Natural killer cell treated with Interleukin-12 subunit alpha and Interleukin-12 subunit beta and Interleukin-15 and Interleukin-18, amount 100 ng/mL, for 72 hours (primary cell): Measurements from ENCODE around the gene CHPF. TPM values are rescaled to one million over a fixed set of nuclear protein-coding genes. Genes with fewer than 3 reads are reported as not detected.

Source experiments
- ATAC-seq, 2 donors: fragments of 150-1000 bp; cut with Tn5 transposase in 1 of 2; sonication (Bioruptor Pico), chemical (Tn5 transposase) in 1 of 2; 2 replicates each; pipeline ENCODE4 v1.10.0; 2021
- DNase-seq: peaks from one replicate; pipeline ENCODE4 v3.0.0; 2022; ENCODE audit warnings: low spot score
- H3K27ac Mint-ChIP-seq, 2 donors: 1 replicate in 1 of 2; 2 replicates in 1 of 2; pipeline ENCODE4 v1.8.0; 2022; ENCODE audit warnings: mixed read lengths in 2 of 2, mild to moderate bottlenecking in 1 of 2, moderate library complexity in 1 of 2
- H3K27me3 Mint-ChIP-seq, 2 donors: 1 replicate in 1 of 2; 2 replicates in 1 of 2; pipeline ENCODE4 v1.8.0; 2022; ENCODE audit warnings: mixed read lengths in 2 of 2
- H3K36me3 Mint-ChIP-seq: one replicate; pipeline ENCODE4 v1.8.0; 2022; ENCODE audit warnings: mixed read lengths
- H3K4me1 Mint-ChIP-seq, 2 donors: 1 replicate in 1 of 2; 2 replicates in 1 of 2; pipeline ENCODE4 v1.8.0; 2022; ENCODE audit warnings: low read depth in 2 of 2, mixed read lengths in 2 of 2, mild to moderate bottlenecking in 1 of 2
- H3K4me3 Mint-ChIP-seq: one replicate; pipeline ENCODE4 v1.8.0; 2022; ENCODE audit warnings: mixed read lengths
- H3K9me3 Mint-ChIP-seq: 2 replicates; pipeline ENCODE4 v1.8.0; 2022; ENCODE audit warnings: mixed read lengths
- total RNA-seq, 2 donors: library from RNA; stranded (reverse); gene quantifications; one replicate each; pipeline ENCODE4 v1.2.3, GENCODE V29; 2022

CHPF gene
- total RNA-seq, 2 donors from 2014 or later, result 52.4 to 57.5 TPM

DNA sequence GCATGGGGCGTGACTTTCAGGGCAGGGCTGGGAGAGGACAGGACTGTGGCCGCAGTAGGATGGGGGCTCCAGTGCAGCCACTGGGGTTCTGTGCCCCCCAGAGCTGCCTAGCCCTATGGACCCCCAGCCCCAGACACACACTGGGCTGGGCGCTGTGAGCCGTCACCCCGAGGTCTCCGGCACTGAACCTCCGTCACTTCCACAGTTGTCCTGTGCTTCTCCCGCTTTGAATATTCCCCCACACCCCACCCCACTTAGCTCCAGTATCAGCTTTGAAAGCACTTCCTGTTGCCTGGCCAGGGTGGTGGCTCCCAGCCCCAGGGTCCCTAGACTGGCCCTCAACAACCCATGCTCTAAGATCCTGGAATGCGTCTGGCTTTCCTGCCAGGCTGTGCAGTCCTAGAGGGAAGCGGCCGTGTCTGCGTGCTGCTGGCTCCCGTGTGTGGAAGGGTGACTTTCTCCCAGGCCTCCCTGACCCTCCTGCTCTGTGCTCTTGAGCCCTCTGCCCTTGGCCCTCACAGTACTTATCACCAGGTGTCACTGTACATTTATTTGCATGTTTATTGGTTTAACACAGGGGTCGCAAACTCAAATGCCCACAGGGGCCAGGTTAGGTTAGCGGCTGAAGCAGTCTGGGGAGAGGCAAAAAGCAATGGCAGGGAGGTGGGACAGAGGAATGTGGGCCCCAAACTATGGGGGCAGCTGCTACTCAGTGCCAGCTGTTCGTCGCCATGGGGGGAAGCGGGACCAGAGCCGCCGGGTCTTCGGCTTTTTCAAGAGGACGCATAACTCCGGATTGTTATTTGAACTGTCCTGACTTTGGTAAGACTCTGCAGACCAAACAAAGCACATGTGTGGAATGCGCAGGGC is 17.8 kb upstream of the CHPF start:
- Mint-ChIP-seq H3K36me3 (no peaks in the 10 kb centered on the region), H3K4me1 (no peaks in the 10 kb centered on the region), H3K27me3 (peaks cover 0 to 11% of the 10 kb centered on the region in 2 donors), H3K9me3 (no peaks in the 10 kb centered on the region), H3K27ac (no peak overlapping the region), H3K4me3 (no peak overlapping the region)
- DNase-seq (no peak), ATAC-seq (no peak)

DNA sequence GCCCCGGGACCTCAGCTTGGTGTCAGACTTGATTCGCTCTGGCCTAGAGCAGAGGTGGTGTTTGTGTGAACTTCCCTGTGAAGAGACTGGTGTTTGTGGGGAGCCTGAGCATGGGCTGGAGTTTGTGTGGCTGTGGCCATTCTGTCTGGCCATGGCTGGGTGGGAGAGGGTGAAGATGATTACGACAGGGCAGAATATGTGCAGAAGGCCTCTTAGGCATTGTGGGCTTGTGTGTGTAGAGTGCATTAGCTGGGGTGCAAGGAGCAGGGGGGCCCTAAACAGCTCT is 17.2 kb upstream of the CHPF start:
- DNase-seq, result no peak
- no peak for ATAC-seq
- Mint-ChIP-seq H3K27me3 (peaks cover 0 to 7% of the 10 kb centered on the region in 2 donors), H3K4me3 (no peak overlapping the region), H3K9me3 (no peaks in the 10 kb centered on the region), H3K4me1 (no peaks in the 10 kb centered on the region), H3K27ac (no peak overlapping the region), H3K36me3 (no peaks in the 10 kb centered on the region)

DNA sequence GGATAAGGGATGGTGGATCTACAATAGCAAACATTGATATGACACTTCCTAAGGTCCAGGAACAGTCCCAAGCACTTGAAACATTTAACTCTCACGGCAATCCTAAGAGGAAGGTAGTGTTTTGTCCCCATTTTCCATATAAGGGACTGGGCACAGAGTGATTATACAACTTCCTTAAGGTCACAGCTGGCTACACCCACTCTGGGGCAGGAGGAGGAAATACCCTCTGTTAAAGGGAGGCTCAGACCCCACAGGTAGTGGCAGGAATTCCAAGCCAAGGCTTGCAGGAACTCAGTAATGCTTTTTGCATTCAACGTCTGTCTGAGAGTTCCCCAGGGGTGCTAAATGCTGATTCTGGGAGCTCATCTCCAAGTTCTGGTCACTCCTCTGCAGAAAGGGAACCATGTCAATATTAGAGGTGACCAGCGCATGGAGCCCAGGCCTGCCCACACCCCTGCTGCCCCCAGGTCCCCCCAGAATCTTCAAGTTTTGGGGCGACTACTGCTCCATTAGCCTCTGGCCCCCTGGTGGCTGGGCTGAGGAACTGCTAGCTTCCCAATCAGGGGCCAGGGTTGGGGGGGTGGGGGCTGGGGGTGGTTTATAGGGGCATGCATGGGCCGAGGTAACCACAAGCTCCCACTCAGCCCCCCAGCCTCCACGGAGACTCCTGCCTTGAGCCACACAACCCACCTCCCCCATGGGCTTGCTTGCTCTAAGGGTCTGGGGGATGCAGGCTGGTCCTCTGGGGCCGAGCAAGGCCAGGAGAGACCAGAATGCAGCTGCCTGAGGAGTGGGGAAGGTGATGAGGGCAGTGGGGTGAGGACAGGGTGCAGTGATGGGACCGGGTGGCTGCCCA is 16.7 kb upstream of the CHPF start:
- ATAC-seq (no peak), DNase-seq (no peak)
- Mint-ChIP-seq H3K4me1 (no peaks in the 10 kb centered on the region), H3K27ac (no peak overlapping the region), H3K4me3 (no peak overlapping the region), H3K36me3 (no peaks in the 10 kb centered on the region), H3K27me3 (peaks cover 0 to 6% of the 10 kb centered on the region in 2 donors), H3K9me3 (no peaks in the 10 kb centered on the region)

DNA sequence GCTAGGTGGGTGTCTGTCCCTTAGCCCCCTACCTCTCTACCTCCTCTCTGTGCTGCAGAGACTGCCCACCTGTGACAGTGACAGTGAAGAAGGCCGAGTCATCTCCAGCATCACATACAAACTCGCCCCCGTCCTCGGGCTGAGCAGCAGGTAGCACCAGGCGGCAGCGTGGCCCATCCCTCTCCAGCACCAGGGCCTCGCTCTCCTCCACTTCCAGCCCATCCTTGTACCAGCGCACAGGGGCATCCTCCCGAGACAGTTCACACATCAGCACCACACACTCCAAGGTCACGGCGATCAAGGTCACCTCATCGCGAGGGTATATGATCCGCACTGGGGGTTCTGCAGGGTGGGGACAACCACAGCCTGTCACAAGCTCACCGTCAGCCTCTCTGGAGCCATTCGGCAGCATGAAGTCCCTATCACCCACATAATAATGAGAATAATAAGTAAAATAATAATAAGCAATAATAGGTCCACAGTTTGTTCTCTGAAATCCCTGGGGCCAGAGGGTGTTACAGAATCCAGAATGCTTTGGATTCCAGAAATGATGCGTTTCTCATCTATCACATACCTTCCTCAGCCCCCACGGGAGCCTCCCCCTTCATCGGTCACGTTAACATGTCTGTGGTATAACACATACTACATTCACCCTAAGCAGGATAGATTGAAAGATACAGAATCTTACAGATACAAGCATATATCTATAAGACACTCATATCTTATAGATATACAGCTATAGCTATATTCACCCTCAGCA is 15.7 kb upstream of the CHPF start:
- Mint-ChIP-seq H3K4me3 (no peak overlapping the region), H3K4me1 (no peaks in the 10 kb centered on the region), H3K27ac (no peak overlapping the region), H3K27me3 (peaks cover 0 to under 1% of the 10 kb centered on the region in 2 donors), H3K9me3 (no peaks in the 10 kb centered on the region), H3K36me3 (no peaks in the 10 kb centered on the region)
- DNase-seq, result no peak
- no peak for ATAC-seq

DNA sequence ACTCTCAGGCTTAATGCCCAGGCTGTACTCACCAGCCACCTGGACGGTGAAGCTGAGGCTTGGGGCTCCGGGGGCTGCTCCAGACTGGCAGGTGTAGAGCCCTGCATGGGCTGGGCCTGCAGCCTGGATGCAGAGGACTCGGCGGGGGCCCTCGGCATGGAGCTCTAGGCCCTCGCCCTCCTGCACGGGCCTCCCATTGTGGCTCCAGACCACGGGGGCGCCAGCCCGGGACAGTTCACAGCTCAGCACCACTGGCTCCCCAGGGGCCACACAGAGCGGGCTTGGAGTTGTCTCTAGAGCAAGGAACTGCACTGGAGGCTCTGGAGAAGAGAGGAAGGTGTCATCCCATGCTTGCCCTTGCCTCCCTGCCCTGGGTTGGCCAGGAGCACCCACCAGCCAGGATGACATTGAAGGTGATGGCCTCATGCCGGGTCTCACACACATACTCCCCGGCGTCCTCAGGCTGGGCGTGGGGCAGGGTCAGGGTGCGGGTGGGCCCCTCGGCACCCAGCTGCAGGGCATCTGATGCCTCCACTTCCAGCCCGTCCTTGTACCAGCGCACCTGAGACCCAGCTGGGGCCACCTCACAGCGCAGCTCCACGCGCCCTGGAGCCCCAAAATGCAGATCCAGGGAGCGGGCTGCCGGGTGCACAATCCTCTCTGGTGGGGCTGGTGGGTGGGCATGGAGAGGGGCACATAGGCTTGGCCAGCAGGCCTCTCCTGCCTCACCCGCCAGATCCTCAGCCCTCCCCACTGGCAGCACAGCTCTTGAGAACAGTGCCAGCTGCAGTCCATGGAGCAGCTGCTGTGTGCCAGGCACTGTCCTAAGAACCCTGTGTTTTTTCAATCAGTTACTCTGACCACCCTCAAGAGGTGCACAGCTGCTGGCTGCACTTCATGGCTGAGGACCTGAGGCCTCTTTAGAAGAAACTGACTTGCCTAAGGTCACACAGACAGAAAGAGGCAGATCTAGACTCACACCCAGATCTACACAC is 14.5 kb upstream of the CHPF start:
- Mint-ChIP-seq H3K4me1 (no peaks in the 10 kb centered on the region), H3K27ac (no peak overlapping the region), H3K27me3 (peaks cover 0 to 4% of the 10 kb centered on the region in 2 donors), H3K36me3 (no peaks in the 10 kb centered on the region), H3K9me3 (no peaks in the 10 kb centered on the region), H3K4me3 (no peak overlapping the region)
- ATAC-seq (peak; percentile 8 to 11), DNase-seq (no peak)

DNA sequence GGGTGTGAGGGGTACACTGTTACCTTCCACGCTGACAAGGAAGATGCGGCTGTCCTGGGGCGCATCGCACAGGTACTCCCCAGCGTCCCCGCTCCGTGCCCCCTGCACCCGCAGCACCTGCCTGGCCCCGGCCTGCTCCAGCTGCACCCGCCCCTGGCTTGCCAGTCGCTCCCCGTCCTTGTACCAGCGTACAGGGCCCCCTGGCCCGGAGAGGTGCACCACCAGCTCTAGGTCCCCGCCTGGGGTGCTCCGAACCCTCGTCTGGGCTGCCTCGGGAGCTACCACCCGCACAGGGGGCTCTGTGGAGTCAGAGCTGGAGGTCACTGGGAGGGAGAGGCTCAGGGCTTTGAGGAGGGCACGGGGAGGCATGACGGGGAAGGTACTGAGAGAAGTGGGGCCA is 13.7 kb upstream of the CHPF start:
- DNase-seq (no peak), ATAC-seq (no peak)
- no peaks in the 10 kb centered on the region for H3K36me3 Mint-ChIP-seq
- H3K9me3 Mint-ChIP-seq, result no peaks in the 10 kb centered on the region
- H3K4me3 Mint-ChIP-seq, result no peak overlapping the region
- H3K27ac Mint-ChIP-seq, result no peak overlapping the region
- peaks cover 0 to 4% of the 10 kb centered on the region in 2 donors for H3K27me3 Mint-ChIP-seq
- H3K4me1 Mint-ChIP-seq, result no peaks in the 10 kb centered on the region

DNA sequence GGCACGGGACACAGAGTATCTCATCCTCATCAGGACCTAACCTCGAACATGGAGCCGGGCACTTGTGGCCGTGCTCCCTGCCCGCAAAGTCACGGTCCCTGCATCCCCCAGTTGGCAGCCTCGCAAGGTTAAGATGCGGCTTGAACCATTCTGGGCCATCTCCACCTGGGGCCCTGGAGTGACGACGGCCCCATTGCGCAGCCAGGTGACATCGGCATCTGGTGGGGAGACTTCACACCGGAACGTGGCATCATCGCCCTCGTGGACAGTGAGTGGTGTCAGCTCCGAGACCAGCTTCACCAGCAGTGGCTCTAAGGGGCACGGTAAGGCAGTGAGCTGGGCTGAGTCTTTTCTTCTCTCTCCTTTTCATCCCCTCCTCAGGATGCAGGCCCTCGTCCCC is 12.8 kb upstream of the CHPF start:
- Mint-ChIP-seq H3K27ac (no peak overlapping the region), H3K4me1 (peaks cover 0 to 4% of the 10 kb centered on the region in 2 donors), H3K36me3 (no peaks in the 10 kb centered on the region), H3K9me3 (no peaks in the 10 kb centered on the region), H3K27me3 (peaks cover 0 to 4% of the 10 kb centered on the region in 2 donors), H3K4me3 (no peak overlapping the region)
- ATAC-seq (no peak), DNase-seq (no peak)

DNA sequence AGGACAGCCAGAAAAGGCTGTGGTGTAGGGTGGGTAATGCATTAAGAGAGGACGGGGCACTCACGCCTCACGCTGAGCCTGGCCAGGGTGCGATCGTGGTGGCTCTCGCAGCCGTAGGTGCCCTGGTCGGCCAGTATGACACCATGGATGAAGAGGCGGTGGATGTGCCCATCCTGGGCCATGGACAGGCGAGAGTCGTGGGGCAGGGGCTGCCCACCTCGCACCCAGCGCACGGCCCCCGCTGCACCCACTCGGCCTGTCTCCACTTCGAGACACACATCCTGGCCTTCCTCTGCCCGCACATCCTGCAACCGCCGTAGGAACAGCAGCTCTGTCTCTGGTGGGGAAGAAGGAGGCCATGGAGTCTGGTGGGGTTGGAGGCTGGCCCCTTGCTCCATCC is 12.3 kb upstream of the CHPF start:
- H3K4me3 Mint-ChIP-seq, result no peak overlapping the region
- H3K27me3 Mint-ChIP-seq, result peaks cover 3 to 6% of the 10 kb centered on the region in 2 donors
- ATAC-seq (no peak), DNase-seq (no peak)
- H3K9me3 Mint-ChIP-seq, result no peaks in the 10 kb centered on the region
- H3K36me3 Mint-ChIP-seq, result no peaks in the 10 kb centered on the region
- no peak overlapping the region for H3K27ac Mint-ChIP-seq
- H3K4me1 Mint-ChIP-seq, result peaks cover 0 to 4% of the 10 kb centered on the region in 2 donors

DNA sequence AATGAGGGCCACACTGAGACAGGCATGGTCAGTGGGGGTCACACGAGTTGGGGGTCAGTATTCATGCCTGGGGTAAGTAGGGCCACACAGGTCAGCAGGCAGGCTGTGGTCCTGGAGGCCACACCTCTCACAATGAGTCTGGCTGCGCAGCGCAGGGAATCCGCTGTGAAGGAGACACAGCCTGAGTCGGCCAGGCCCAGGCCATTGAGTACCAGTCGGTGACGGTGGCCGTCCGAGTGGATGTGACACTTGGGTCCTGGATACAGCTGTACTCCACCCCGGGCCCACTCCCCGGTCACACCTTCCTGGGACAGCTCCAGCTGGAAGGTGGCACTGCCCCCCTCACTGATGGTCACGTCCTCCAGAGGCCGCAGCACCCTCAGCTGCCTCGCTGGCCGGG is 10.7 kb upstream of the CHPF start:
- DNase-seq, result peak; percentile 54
- peak overlapping the region; percentile 12 for H3K4me3 Mint-ChIP-seq
- H3K27ac Mint-ChIP-seq, result no peak overlapping the region

DNA sequence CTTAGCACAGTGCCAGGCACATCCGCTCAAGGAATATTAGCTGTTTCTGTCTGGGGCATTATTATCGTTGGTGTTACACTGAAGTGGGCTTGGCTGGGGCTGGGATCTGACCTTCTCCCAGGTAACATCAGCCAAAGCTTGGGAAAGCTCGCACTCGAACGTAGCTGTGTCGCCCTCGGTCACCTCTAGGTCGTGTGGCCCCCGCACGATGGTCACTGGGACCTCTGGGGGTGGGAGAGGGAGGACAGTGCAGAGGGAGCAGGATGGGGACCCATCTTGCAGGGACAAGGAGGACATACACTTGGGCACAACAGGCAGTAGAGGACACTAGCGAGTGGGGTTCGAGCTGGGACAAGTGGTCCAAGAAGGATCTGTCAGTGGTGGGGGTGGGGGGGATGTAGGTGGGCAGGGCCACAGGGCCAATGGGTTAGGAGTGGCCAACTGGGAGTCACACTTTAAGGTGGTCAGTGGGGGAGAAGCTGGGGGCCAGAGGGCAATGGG is 9.9 kb upstream of the CHPF start:
- Mint-ChIP-seq H3K27ac (no peak overlapping the region), H3K27me3 (peaks cover 8 to 12% of the 10 kb centered on the region in 2 donors), H3K36me3 (no peaks in the 10 kb centered on the region), H3K4me3 (peak overlapping the region; percentile 36), H3K4me1 (peaks cover 0 to 4% of the 10 kb centered on the region in 2 donors), H3K9me3 (no peaks in the 10 kb centered on the region)
- no peak for ATAC-seq
- DNase-seq, result peak; percentile 44

More for the DNA sequence above, 10.7 kb upstream of the CHPF start:
- no peak for ATAC-seq
- H3K9me3 Mint-ChIP-seq, result no peaks in the 10 kb centered on the region
- H3K27me3 Mint-ChIP-seq, result peaks cover 7 to 9% of the 10 kb centered on the region in 2 donors
- H3K36me3 Mint-ChIP-seq, result no peaks in the 10 kb centered on the region
- H3K4me1 Mint-ChIP-seq, result peaks cover 0 to 4% of the 10 kb centered on the region in 2 donors

DNA sequence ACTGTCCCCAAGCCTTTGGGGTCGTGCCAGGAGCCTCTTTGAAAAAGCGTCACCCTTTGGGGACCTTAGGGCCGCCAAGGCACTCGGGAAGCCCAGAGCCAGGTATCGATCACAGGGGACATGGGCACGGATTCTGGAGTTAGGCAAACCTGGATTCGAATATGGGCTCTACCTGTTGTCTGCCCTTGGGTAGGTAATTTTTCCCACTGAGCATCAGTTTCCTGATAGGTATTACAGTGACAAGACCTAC is 9.5 kb upstream of the CHPF start:
- no peaks in the 10 kb centered on the region for H3K36me3 Mint-ChIP-seq
- H3K27ac Mint-ChIP-seq, result no peak overlapping the region
- H3K4me1 Mint-ChIP-seq, result peaks cover 0 to 4% of the 10 kb centered on the region in 2 donors
- ATAC-seq (no peak), DNase-seq (no peak)
- no peaks in the 10 kb centered on the region for H3K9me3 Mint-ChIP-seq
- H3K27me3 Mint-ChIP-seq, result peaks cover 12 to 16% of the 10 kb centered on the region in 2 donors
- H3K4me3 Mint-ChIP-seq, result peak overlapping the region; percentile 36

DNA sequence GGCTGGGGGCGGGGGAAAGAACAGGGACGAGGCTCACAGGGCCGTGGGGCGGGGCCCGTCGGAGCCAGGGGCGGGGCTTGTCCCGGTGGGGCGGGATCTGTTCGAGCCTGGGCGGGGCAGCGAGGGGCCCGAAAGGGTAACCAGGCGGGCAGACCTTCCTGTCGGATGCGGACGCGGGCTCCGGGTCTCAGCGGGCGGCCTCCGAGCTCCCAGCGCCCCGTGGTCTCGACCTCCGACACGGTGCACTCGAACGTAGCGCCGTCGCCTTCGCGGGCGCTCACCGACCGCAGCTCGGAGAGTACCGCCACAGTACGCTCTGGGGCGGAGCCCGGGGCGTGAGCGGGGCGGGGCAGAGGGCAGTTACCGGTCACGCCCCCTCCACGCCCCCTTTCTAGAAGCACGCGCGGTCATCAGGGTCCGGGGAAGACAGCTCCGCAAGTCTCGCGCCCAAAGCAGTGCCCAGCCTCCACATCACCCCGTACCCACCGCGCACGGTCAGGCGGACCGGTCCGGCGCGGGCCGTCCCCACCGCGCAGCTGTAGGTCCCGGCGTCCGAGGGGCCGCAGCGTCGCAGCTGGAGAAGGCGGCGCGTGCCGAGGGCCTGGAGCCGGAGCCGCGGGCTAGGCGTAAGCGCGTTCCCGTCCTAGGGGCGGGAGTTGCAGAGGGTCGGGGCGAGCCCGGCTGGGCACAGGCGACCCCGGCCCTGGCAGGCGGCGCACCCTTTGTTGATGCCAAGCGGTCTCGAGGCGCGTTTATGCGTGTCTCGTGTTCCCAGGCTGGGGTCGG is 9.0 kb upstream of the CHPF start:
- Mint-ChIP-seq H3K4me3 (peak overlapping the region; percentile 82), H3K4me1 (peaks cover 0 to 4% of the 10 kb centered on the region in 2 donors), H3K27me3 (peaks cover 14 to 16% of the 10 kb centered on the region in 2 donors), H3K27ac (no peak overlapping the region), H3K9me3 (no peaks in the 10 kb centered on the region), H3K36me3 (no peaks in the 10 kb centered on the region)
- ATAC-seq, result peak; percentile 92 to 94
- DNase-seq, result peak; percentile 90
